ENCODE measurements around the gene SCO1.
"Not testable (repeated sequence)": the region's sequence is repeated elsewhere in the genome, so short reads cannot be mapped to it uniquely, and the experiment has no call there.

The SCO1 gene

GRCh38 chr17:10731408-10731879, 34.1 kb upstream of the SCO1 start:
- no peak overlapping the region for H3K4me3 ChIP-seq (ENCODE audit: low read length)
- no peak for DNase-seq (ENCODE audit: low read depth)
- TF ChIP-seq CTCF (conservative IDR thresholded peaks at IDR 0.05; ENCODE audit: low read depth, low read length) = no peak

- H3K4me3 ChIP-seq (ENCODE audit: low read length) = peak overlapping the region; percentile 58
- not testable (repeated sequence) for DNase-seq (ENCODE audit: low read depth)
These were observed 32.9 kb upstream of the SCO1 start for GRCh38 chr17:10730247-10730646.

GRCh38 chr17:10729334-10730193, 32.2 kb upstream of the SCO1 start, which contains the start of gene TMEM220:
TMEM220 (minus strand) TSS chr17:10730023; CDS start chr17:10729851, 172 bp downstream.
- H3K4me3 ChIP-seq (ENCODE audit: low read length) = peak within 1 kb of the TSS; percentile 58
- no peak for DNase-seq (ENCODE audit: low read depth)
- no peak for TF ChIP-seq CTCF (conservative IDR thresholded peaks at IDR 0.05; ENCODE audit: low read depth, low read length)

GRCh38 chr17:10728331-10728892, 31.1 kb upstream of the SCO1 start:
- H3K4me3 ChIP-seq (ENCODE audit: low read length) = no peak overlapping the region
- DNase-seq (ENCODE audit: low read depth) = no peak
- no peak for TF ChIP-seq CTCF (conservative IDR thresholded peaks at IDR 0.05; ENCODE audit: low read depth, low read length)

- no peak for TF ChIP-seq CTCF (conservative IDR thresholded peaks at IDR 0.05; ENCODE audit: low read depth, low read length)
- no peak for DNase-seq (ENCODE audit: low read depth)
- H3K4me3 ChIP-seq (ENCODE audit: low read length) = no peak overlapping the region
These were observed 29.9 kb upstream of the SCO1 start for GRCh38 chr17:10727192-10727591.

- no peak for TF ChIP-seq CTCF (conservative IDR thresholded peaks at IDR 0.05; ENCODE audit: low read depth, low read length)
- DNase-seq (ENCODE audit: low read depth) = no peak
These were observed 28.9 kb upstream of the SCO1 start for GRCh38 chr17:10726196-10726595.

GRCh38 chr17:10725262-10725661, 27.9 kb upstream of the SCO1 start:
- no peak overlapping the region for H3K4me3 ChIP-seq (ENCODE audit: low read length)
- no peak for DNase-seq (ENCODE audit: low read depth)
- no peak for TF ChIP-seq CTCF (conservative IDR thresholded peaks at IDR 0.05; ENCODE audit: low read depth, low read length)

More at GRCh38 chr17:10726196-10726595, 28.9 kb upstream of the SCO1 start:
- no peak overlapping the region for H3K4me3 ChIP-seq (ENCODE audit: low read length)

Measured in retinal pigment epithelial cell (primary cell).